ENCODE results near the gene NAAA. TPM values are rescaled to one million over a fixed set of nuclear protein-coding genes. Genes with fewer than 3 reads are reported as not detected.

NAAA gene
- total RNA-seq, 1 experiment from 2014 or later = 8.9 TPM

DNA sequence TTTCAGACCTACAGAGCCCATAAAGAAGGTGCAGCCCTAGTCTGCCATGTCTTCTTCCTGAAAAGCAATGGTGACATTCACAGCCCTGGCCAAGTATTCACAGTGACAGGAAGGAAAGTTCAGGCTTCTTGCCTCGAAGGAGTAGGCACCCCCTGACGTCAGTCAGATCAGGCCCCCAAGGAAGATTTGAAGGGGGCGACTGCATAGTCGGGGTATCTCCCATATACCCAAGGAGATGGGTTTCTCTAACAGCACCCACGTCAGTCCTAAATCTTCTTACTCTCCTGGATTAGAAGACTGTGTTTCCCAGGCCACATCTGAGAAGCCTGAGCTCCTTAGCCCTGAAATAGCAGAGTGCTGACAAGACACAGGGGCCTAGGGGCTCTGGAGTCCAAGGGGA, 38.5 kb downstream of the NAAA start, which contains the start of gene PPEF2:
Gene PPEF2, minus strand, starts transcription at position 101 of the 400 bp plus-strand sequence. CDS start 6,127 bp downstream, outside the sequence.
- intact Hi-C loops (cut with micrococcal nuclease) = loop anchor here (5.0 kb wide), 1 partner anchor 40 kb away; the partner anchor contains the start of gene NAAA

DNA sequence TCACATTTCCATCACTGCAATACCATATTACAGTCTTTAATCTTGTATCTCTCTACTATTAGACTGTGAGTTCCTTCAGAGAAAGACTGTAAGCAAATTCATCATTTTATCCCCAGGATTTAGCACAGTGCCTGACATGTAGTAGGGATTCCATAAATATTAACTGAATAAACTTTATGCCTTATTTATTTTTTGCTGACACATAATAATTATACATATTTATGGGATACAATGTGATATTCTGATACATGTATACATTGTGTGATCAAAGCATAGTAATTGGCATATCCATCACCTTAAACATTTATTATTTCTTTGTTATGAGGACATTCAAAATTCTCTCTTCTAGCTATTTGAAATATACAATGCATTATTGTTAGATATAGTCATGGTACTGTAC, 42.3 kb downstream of the NAAA start:
- Mint-ChIP-seq H3K36me3 (ENCODE audit: insufficient read depth, unreplicated experiment) (no peaks in the 10 kb centered on the region), H3K27ac (ENCODE audit: low read depth, unreplicated experiment) (no peak overlapping the region), H3K9me3 (ENCODE audit: unreplicated experiment) (no peaks in the 10 kb centered on the region), H3K4me3 (ENCODE audit: unreplicated experiment) (no peak overlapping the region), H3K27me3 (ENCODE audit: insufficient read depth, unreplicated experiment) (no peaks in the 10 kb centered on the region), H3K4me1 (ENCODE audit: insufficient read depth, unreplicated experiment) (no peaks in the 10 kb centered on the region)
- POLR2A ChIA-PET = interaction anchor here (1.9 kb wide), 1 partner anchor 8 kb away, joined by 9 read pairs; no protein-coding TSS in a partner anchor
- CTCF ChIA-PET = interaction anchor here (2.1 to 5.6 kb wide), 2 partner anchors 17 to 29 kb away, joined by 4 to 66 read pairs; no protein-coding TSS in a partner anchor
- DNase-seq (ENCODE audit: unreplicated experiment) = no peak
- BruUV-seq (replicated peaks) = no TSS peak
- TF ChIP-seq, protein P1, sequence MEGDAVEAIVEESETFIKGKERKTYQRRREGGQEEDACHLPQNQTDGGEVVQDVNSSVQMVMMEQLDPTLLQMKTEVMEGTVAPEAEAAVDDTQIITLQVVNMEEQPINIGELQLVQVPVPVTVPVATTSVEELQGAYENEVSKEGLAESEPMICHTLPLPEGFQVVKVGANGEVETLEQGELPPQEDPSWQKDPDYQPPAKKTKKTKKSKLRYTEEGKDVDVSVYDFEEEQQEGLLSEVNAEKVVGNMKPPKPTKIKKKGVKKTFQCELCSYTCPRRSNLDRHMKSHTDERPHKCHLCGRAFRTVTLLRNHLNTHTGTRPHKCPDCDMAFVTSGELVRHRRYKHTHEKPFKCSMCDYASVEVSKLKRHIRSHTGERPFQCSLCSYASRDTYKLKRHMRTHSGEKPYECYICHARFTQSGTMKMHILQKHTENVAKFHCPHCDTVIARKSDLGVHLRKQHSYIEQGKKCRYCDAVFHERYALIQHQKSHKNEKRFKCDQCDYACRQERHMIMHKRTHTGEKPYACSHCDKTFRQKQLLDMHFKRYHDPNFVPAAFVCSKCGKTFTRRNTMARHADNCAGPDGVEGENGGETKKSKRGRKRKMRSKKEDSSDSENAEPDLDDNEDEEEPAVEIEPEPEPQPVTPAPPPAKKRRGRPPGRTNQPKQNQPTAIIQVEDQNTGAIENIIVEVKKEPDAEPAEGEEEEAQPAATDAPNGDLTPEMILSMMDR (IDR thresholded peaks at IDR 0.05; ENCODE audit: unreplicated experiment) = no peak
- intact Hi-C loops (cut with micrococcal nuclease) = no loop called here

More for the DNA sequence above, 38.5 kb downstream of the NAAA start, which contains the start of gene PPEF2:
- no peak for DNase-seq (ENCODE audit: unreplicated experiment)
- Mint-ChIP-seq H3K27me3 (ENCODE audit: insufficient read depth, unreplicated experiment) (no peaks in the 10 kb centered on the region), H3K4me1 (ENCODE audit: insufficient read depth, unreplicated experiment) (no peaks in the 10 kb centered on the region), H3K27ac (ENCODE audit: low read depth, unreplicated experiment) (no peak within 1 kb of the TSS), H3K36me3 (ENCODE audit: insufficient read depth, unreplicated experiment) (no peaks in the 10 kb centered on the region), H3K4me3 (ENCODE audit: unreplicated experiment) (no peak within 1 kb of the TSS), H3K9me3 (ENCODE audit: unreplicated experiment) (no peaks in the 10 kb centered on the region)
- ChIA-PET CTCF (interaction anchor here (0.7 to 5.3 kb wide), 5 partner anchors 8 to 407 kb away, joined by 3 to 50 read pairs (median 3); no protein-coding TSS in a partner anchor), POLR2A (no interaction called here)
- BruUV-seq (replicated peaks) = no TSS peak
- TF ChIP-seq, protein P1 (IDR thresholded peaks at IDR 0.05; ENCODE audit: unreplicated experiment) = no peak

DNA sequence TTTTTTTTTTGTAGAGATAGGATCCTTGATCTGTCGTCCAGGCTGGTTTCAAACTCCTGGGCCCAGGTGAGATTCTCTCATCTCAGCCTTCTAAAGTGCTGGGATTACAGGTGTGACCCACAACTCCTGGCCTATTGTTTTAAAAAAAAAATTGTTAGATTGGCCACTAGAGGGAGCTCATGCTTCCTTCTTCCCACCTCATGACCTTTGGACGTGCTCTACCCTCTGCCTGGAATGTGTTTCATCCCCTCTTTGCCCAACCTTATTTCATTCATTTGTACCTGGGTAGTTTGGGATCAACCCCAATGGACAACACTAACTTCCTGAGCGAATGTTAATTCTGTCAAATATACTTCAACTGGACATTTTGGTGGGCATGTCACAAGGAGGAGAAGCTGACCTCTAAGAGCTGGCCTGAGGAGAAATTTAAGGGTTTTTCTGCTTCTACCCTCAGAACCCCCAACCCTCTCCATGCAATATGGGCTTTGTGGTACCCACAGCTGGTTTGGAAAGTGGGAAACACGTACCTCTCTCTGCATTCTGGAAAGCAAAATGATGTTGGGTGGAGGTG, 45.0 kb downstream of the NAAA start:
- Mint-ChIP-seq H3K27ac (ENCODE audit: low read depth, unreplicated experiment) (no peak overlapping the region), H3K27me3 (ENCODE audit: insufficient read depth, unreplicated experiment) (no peaks in the 10 kb centered on the region), H3K9me3 (ENCODE audit: unreplicated experiment) (no peaks in the 10 kb centered on the region), H3K36me3 (ENCODE audit: insufficient read depth, unreplicated experiment) (no peaks in the 10 kb centered on the region), H3K4me1 (ENCODE audit: insufficient read depth, unreplicated experiment) (no peaks in the 10 kb centered on the region), H3K4me3 (ENCODE audit: unreplicated experiment) (no peak overlapping the region)
- BruUV-seq (replicated peaks) = no TSS peak
- CTCF ChIA-PET = interaction anchor here (0.5 to 5.8 kb wide), 34 partner anchors 9 to 380 kb away, joined by 3 to 66 read pairs (median 4); partner anchors contain the start of gene NAAA
- DNase-seq (ENCODE audit: unreplicated experiment) = peak; percentile 54
- TF ChIP-seq, protein P1 (IDR thresholded peaks at IDR 0.05; ENCODE audit: unreplicated experiment) = peak; percentile 65
- intact Hi-C loops (cut with micrococcal nuclease) = loop anchor here (1.0 kb wide), 1 partner anchor 171 kb away; no protein-coding TSS in a partner anchor
- POLR2A ChIA-PET = interaction anchor here (0.5 to 2.2 kb wide), 3 partner anchors 8 to 44 kb away, joined by 3 to 5 read pairs (median 3); partner anchors contain the start of gene NAAA

DNA sequence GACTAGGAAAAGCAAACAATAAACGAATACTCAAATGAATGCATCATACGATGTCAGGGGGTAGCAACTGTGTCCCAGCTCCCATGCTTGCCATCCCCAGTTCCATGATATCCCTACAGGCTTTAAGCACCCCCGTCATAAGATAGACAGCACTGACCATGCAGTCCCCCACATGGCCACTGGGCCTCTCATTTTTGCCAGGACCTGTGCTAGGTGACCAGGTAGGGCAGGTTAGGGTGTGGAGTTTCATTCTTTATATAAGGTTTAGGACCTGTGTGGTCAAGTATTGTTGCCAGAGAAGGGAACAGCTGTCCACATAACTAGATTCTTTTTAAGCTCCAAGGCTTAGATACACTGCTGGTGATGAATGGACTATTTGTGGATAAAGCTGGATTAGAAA, 48.3 kb downstream of the NAAA start:
- no peak for DNase-seq (ENCODE audit: unreplicated experiment)
- POLR2A ChIA-PET = no interaction called here
- TF ChIP-seq, protein P1 (IDR thresholded peaks at IDR 0.05; ENCODE audit: unreplicated experiment) = peak; percentile 31
- no TSS peak for BruUV-seq (replicated peaks)
- H3K27ac Mint-ChIP-seq (ENCODE audit: low read depth, unreplicated experiment) = no peak overlapping the region
- H3K9me3 Mint-ChIP-seq (ENCODE audit: unreplicated experiment) = no peaks in the 10 kb centered on the region
- peaks cover 20% of the 10 kb centered on the region for H3K27me3 Mint-ChIP-seq (ENCODE audit: insufficient read depth, unreplicated experiment)
- CTCF ChIA-PET = interaction anchor here (0.5 to 5.8 kb wide), 6 partner anchors 13 to 679 kb away, joined by 3 to 50 read pairs (median 4); no protein-coding TSS in a partner anchor
- H3K4me1 Mint-ChIP-seq (ENCODE audit: insufficient read depth, unreplicated experiment) = peaks cover 6% of the 10 kb centered on the region
- H3K36me3 Mint-ChIP-seq (ENCODE audit: insufficient read depth, unreplicated experiment) = no peaks in the 10 kb centered on the region
- intact Hi-C loops (cut with micrococcal nuclease) = no loop called here
- H3K4me3 Mint-ChIP-seq (ENCODE audit: unreplicated experiment) = no peak overlapping the region
